Panc1 (cell line): Measurements from ENCODE around the gene ITGAL. TPM values are rescaled to one million over a fixed set of nuclear protein-coding genes. Genes with fewer than 3 reads are reported as not detected.
"Not testable (repeated sequence)": the region's sequence is repeated elsewhere in the genome, so short reads cannot be mapped to it uniquely, and the experiment has no call there.

Experiments used
- ATAC-seq: fragments of 200-7000 bp; cut with Tn5 transposase; 2 replicates; pipeline ENCODE4 v1.9.1; 2020; ENCODE audit warnings: mild to moderate bottlenecking, moderate library complexity
- BruUV-seq: library from RNA; stranded (reverse); fragments of 400-500 nt; replicated peaks from 2 replicates; lab custom pipeline; 2021; lab: Mats Ljungman, UMichigan
- CTCF ChIA-PET: fragments of 300-600 bp; sonication (Branson Sonifier 250); formaldehyde crosslinking; loops from one replicate; lab custom pipeline; 2022; ENCODE audit warnings: antibody characterized with exemption; lab: Charles Lee
- POLR2A ChIA-PET: fragments of 300-600 bp; sonication (Branson Sonifier 250); formaldehyde crosslinking; loops from one replicate; lab custom pipeline; 2022; ENCODE audit warnings: antibody characterized with exemption; lab: Charles Lee
- DNase-seq: peaks from one replicate; pipeline ENCODE4 v3.0.0-alpha.2; 2010; ENCODE audit warnings: low read depth, low spot score
- H3K27ac ChIP-seq: 2 replicates; pipeline ENCODE4 v1.5.1; 2011; ENCODE audit warnings: mild to moderate bottlenecking, low read length, inconsistent platforms
- H3K27me3 ChIP-seq: fragments of 200-500 bp; sonication (Bioruptor generic); 2 replicates; pipeline ENCODE4 v1.6.0; 2014; ENCODE audit warnings: low read length, inconsistent platforms; ENCODE audit not compliant: control insufficient read depth, insufficient read depth
- H3K36me3 ChIP-seq: fragments of 200-500 bp; sonication (Bioruptor generic); 2 replicates; pipeline ENCODE4 v1.5.1; 2014; ENCODE audit warnings: inconsistent platforms, mild to moderate bottlenecking, low read length, moderate library complexity; ENCODE audit not compliant: control insufficient read depth, insufficient read depth
- H3K4me1 ChIP-seq: 2 replicates; pipeline ENCODE4 v1.5.1; 2011; ENCODE audit warnings: inconsistent platforms, mild to moderate bottlenecking, low read length, moderate library complexity; ENCODE audit not compliant: control insufficient read depth, insufficient read depth
- H3K4me3 ChIP-seq, 2 experiments: 2 replicates each; pipeline ENCODE4 v1.5.1; 2011 to 2012; ENCODE audit warnings: low read depth in 2 of 2, low read length in 2 of 2, mild to moderate bottlenecking in 2 of 2, inconsistent platforms in 1 of 2, moderate library complexity in 1 of 2
- H3K9me3 ChIP-seq: fragments of 200-500 bp; sonication (Bioruptor generic); 2 replicates; pipeline ENCODE4 v1.5.1; 2014; ENCODE audit warnings: low read depth, mild to moderate bottlenecking, inconsistent platforms, low read length, moderate library complexity; ENCODE audit not compliant: control insufficient read depth, insufficient read depth
- POLR2AphosphoS5 ChIP-seq: IDR thresholded peaks from 2 replicates; pipeline ENCODE4 v1.6.1; 2012; ENCODE audit warnings: mild to moderate bottlenecking, low read depth, low read length, moderate library complexity
- SIN3A ChIP-seq: IDR thresholded peaks from 2 replicates; pipeline ENCODE4 v1.6.1; 2012; ENCODE audit warnings: low read depth, mild to moderate bottlenecking, low read length, moderate library complexity, borderline replicate concordance; ENCODE audit not compliant: insufficient read depth
- TCF7L2 ChIP-seq: IDR thresholded peaks from 2 replicates; pipeline ENCODE4 v1.6.1; 2011; ENCODE audit warnings: mild to moderate bottlenecking, low read depth, low read length, inconsistent platforms
- in situ Hi-C: cut with HindIII; loops from 2 replicates; pipeline ENCODE4 v1.10.0; 2016; ENCODE audit warnings: low sequenced_read_pairs, low pct_unique_long_range_greater_than_20kb
- intact Hi-C: fragments of 100-400 bp; cut with micrococcal nuclease; formaldehyde crosslinking; loops from one replicate; pipeline ENCODE4 v1.10.0; 2022; ENCODE audit not compliant: unreplicated experiment
- total RNA-seq: library from RNA; stranded (reverse); gene quantifications from one replicate; pipeline ENCODE4 v1.2.1, GENCODE V29; 2021; ENCODE audit not compliant: unreplicated experiment
- TF ChIP-seq, protein P1 (sequence below), 2 experiments: IDR thresholded peaks; 2 replicates each; pipeline ENCODE4 v1.6.1; 2011 to 2012; ENCODE audit warnings: low read depth in 2 of 2, control low read depth in 1 of 2, low read length in 1 of 2, mild to moderate bottlenecking in 1 of 2, moderate library complexity in 1 of 2; ENCODE audit not compliant: insufficient read depth in 1 of 2
- TF ChIP-seq, protein P2 (sequence below): fragments of 450-650 bp; IDR thresholded peaks from 2 replicates; pipeline ENCODE4 v1.5.1; 2017; ENCODE audit warnings: mild to moderate bottlenecking

The ITGAL gene
- total RNA-seq, 1 experiment from 2014 or later, result 0.54 TPM

DNA sequence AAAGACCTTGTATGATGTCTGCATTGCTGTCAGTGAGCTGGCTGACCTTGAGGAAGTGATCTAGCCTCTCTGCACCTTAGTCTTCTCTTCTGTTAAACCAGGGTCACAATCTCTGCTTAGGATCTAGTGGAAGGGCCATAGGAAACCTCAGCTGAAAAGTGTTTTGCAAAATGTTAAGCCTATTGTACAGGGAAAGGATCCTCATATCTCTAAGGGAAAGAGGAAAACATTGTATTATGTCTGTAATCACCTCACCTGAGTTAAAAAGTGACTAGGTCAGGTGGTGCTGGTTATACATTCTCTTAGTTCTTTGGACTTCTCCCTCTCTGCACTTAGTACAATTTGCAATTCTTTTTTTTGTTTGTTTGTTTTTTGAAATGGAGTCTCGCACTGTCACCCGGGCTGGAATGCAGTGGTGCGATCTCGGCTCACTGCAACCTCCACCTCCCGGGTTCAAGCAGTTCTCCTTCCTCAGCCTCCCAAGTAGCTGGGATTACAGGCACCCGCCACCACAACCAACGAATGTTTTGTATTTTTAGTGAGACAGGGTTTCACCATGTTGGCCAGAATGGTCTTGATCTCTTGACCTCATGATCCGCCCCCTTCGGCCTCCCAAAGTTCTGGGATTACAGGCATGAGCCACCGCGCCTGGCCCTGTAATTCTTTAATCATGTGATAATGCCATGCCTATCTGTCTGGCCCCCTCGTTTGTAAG lies 24.9 kb upstream of the ITGAL start:
- TF ChIP-seq, protein P1, sequence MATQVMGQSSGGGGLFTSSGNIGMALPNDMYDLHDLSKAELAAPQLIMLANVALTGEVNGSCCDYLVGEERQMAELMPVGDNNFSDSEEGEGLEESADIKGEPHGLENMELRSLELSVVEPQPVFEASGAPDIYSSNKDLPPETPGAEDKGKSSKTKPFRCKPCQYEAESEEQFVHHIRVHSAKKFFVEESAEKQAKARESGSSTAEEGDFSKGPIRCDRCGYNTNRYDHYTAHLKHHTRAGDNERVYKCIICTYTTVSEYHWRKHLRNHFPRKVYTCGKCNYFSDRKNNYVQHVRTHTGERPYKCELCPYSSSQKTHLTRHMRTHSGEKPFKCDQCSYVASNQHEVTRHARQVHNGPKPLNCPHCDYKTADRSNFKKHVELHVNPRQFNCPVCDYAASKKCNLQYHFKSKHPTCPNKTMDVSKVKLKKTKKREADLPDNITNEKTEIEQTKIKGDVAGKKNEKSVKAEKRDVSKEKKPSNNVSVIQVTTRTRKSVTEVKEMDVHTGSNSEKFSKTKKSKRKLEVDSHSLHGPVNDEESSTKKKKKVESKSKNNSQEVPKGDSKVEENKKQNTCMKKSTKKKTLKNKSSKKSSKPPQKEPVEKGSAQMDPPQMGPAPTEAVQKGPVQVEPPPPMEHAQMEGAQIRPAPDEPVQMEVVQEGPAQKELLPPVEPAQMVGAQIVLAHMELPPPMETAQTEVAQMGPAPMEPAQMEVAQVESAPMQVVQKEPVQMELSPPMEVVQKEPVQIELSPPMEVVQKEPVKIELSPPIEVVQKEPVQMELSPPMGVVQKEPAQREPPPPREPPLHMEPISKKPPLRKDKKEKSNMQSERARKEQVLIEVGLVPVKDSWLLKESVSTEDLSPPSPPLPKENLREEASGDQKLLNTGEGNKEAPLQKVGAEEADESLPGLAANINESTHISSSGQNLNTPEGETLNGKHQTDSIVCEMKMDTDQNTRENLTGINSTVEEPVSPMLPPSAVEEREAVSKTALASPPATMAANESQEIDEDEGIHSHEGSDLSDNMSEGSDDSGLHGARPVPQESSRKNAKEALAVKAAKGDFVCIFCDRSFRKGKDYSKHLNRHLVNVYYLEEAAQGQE (IDR thresholded peaks at IDR 0.05; ENCODE audit: insufficient read depth in 1 of 2, low read depth in 2 of 2, low read length in 1 of 2), result no peak
- in situ Hi-C loops, result no loop called here

DNA sequence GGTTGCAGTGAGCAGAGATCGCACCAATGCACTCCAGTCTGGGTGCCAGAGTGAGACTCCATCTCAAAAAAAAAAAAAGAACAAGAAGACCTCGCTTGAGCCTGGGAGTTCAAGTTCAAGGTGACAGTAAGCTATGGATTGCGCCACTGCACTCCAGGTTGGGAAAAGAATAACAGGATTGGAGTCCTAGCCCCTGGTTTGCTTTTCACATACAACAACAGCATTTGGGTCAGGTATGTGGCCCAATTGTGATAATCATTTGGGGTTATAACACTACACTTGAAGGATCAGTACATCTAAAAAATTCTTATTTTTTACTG lies 23.5 kb upstream of the ITGAL start:
- in situ Hi-C loops, result no loop called here
- no peak for ATAC-seq
- Histone ChIP-seq H3K36me3 (0 out of 2 replicates have a peak, but pooled peaks cover 1% of the 10 kb centered on the region), H3K27ac (no peak overlapping the region), H3K27me3 (no peaks in the 10 kb centered on the region), H3K4me3 (no peak overlapping the region), H3K9me3 (no peaks in the 10 kb centered on the region), H3K4me1 (peaks cover 4% of the 10 kb centered on the region)
- BruUV-seq, result no TSS peak
- CTCF ChIA-PET, result interaction anchor here (0.6 to 0.7 kb wide), 9 partner anchors 10 to 1416 kb away, joined by 3 to 6 read pairs (median 4); no protein-coding TSS in a partner anchor
- DNase-seq, result no peak
- TF ChIP-seq SIN3A (no peak), POLR2AphosphoS5 (no peak), TCF7L2 (no peak)
- TF ChIP-seq, protein P1 (IDR thresholded peaks at IDR 0.05; ENCODE audit: insufficient read depth in 1 of 2, low read depth in 2 of 2, low read length in 1 of 2), result no peak
- TF ChIP-seq, protein P2, sequence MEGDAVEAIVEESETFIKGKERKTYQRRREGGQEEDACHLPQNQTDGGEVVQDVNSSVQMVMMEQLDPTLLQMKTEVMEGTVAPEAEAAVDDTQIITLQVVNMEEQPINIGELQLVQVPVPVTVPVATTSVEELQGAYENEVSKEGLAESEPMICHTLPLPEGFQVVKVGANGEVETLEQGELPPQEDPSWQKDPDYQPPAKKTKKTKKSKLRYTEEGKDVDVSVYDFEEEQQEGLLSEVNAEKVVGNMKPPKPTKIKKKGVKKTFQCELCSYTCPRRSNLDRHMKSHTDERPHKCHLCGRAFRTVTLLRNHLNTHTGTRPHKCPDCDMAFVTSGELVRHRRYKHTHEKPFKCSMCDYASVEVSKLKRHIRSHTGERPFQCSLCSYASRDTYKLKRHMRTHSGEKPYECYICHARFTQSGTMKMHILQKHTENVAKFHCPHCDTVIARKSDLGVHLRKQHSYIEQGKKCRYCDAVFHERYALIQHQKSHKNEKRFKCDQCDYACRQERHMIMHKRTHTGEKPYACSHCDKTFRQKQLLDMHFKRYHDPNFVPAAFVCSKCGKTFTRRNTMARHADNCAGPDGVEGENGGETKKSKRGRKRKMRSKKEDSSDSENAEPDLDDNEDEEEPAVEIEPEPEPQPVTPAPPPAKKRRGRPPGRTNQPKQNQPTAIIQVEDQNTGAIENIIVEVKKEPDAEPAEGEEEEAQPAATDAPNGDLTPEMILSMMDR, result no peak
- POLR2A ChIA-PET, result interaction anchor here (0.5 kb wide), 1 partner anchor 13 kb away, joined by 8 read pairs; no protein-coding TSS in a partner anchor
- intact Hi-C loops, result loop anchor here (10.0 kb wide), 1 partner anchor 76 kb away; the partner anchor contains the start of gene ZNF768

More for the DNA sequence above, 24.9 kb upstream of the ITGAL start:
- DNase-seq (no peak), ATAC-seq (no peak)
- Histone ChIP-seq H3K4me3 (no peak overlapping the region), H3K4me1 (peaks cover 14% of the 10 kb centered on the region), H3K27me3 (no peaks in the 10 kb centered on the region), H3K9me3 (no peaks in the 10 kb centered on the region), H3K36me3 (0 out of 2 replicates have a peak, but pooled peaks cover 5% of the 10 kb centered on the region), H3K27ac (no peak overlapping the region)
- ChIA-PET POLR2A (no interaction called here), CTCF (interaction anchor here (0.7 to 0.8 kb wide), 2 partner anchors 18 to 51 kb away, joined by 3 to 4 read pairs; partner anchors contain the start of gene DCTPP1)
- no TSS peak for BruUV-seq
- intact Hi-C loops, result loop anchor here (10.0 kb wide), 1 partner anchor 77 kb away; the partner anchor contains the start of gene ZNF768

DNA sequence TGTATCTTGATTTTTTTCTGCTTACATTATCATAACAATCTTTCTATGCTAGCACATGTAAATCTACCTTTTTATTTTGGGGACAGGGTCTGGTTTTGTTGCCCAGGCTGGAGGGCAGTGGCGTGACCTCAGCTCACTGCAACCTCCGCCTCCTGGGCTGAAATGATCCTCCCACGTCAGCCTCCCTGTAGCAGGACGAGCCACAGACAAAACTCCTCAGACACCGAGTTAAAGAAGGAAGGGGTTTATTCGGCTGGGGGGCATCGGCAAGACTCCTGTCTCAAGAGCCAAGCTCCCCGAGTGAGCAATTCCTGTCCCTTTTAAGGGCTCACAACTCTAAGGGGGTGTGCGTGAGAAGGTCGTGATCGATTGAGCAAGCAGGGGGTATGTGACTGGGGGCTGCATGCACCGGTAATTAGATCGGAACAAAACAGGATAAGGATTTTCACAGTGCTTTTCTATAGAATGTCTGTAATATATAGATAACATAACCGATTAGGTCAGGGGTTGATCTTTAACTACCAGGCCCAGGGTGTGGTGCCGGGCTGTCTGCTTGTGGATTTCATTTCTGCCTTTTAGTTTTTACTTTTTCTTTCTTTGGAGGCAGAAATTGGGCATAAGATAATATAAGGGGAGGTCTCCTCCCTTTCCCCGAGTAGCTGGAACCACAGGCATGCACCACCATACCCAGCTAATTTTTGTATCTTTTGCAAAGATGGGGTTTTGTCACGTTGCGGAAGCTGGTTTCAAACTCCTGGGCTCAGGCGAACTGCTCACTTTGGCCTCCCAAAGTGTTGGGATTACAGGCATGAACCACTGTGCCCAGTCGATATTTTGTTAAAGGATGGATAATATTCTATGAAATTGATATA lies 19.6 kb upstream of the ITGAL start:
- POLR2A ChIA-PET, result interaction anchor here (0.7 kb wide), 1 partner anchor 61 kb away, joined by 4 read pairs; no protein-coding TSS in a partner anchor
- DNase-seq, intact Hi-C loops, in situ Hi-C loops, H3K4me1 ChIP-seq, ATAC-seq, H3K4me3 ChIP-seq, H3K9me3 ChIP-seq, H3K36me3 ChIP-seq, H3K27me3 ChIP-seq, BruUV-seq, H3K27ac ChIP-seq: not testable (repeated sequence)
- CTCF ChIA-PET, result interaction anchor here (0.6 to 1.2 kb wide), 2 partner anchors 9 to 440 kb away, joined by 3 to 4 read pairs; no protein-coding TSS in a partner anchor
